PC-9 (cell line): ENCODE data around the gene METTL15. TPM values are rescaled to one million over a fixed set of nuclear protein-coding genes. Genes with fewer than 3 reads are reported as not detected.
A peak's percentile ranks its signal among the peaks of the same experiment; 100 is the strongest.

Experiments used
- BruUV-seq: library from RNA; stranded (reverse); fragments of 400-500 nt; replicated peaks from 2 replicates; lab custom pipeline; 2021; lab: Mats Ljungman, UMichigan
- CTCF ChIA-PET: fragments of 300-600 bp; sonication (Branson Sonifier 250); formaldehyde crosslinking; loops from one replicate; lab custom pipeline; 2022; ENCODE audit warnings: antibody characterized with exemption; lab: Charles Lee
- POLR2A ChIA-PET: fragments of 300-600 bp; sonication (Branson Sonifier 250); formaldehyde crosslinking; loops from one replicate; lab custom pipeline; 2022; ENCODE audit warnings: antibody characterized with exemption; ENCODE audit not compliant: unreplicated experiment; lab: Charles Lee
- DNase-seq, 2 experiments: peaks; one replicate each; pipeline versions ENCODE4 v3.0.0 to v3.0.0-alpha.2; 2015 to 2022; ENCODE audit warnings: mixed read lengths in 1 of 2
- H2AFZ ChIP-seq: fragments of 200-600 bp; sonication (generic); 2 replicates; pipeline ENCODE4 v1.8.1; 2017; ENCODE audit warnings: antibody characterized with exemption
- H3F3A ChIP-seq: fragments of 200-600 bp; sonication (generic); 2 replicates; pipeline ENCODE4 v1.8.1; 2017; ENCODE audit warnings: antibody characterized with exemption, mild to moderate bottlenecking, low read depth; ENCODE audit not compliant: insufficient read depth
- H3K27ac ChIP-seq: fragments of 200-600 bp; sonication (generic); 2 replicates; pipeline ENCODE4 v1.6.1; 2016; ENCODE audit warnings: mixed run types
- H3K27me3 ChIP-seq: fragments of 200-600 bp; sonication (generic); 2 replicates; pipeline ENCODE4 v1.6.1; 2016; ENCODE audit warnings: low read depth, mixed run types; ENCODE audit not compliant: insufficient read depth
- H3K36me3 ChIP-seq: fragments of 200-600 bp; sonication (generic); 2 replicates; pipeline ENCODE4 v1.6.1; 2016; ENCODE audit warnings: low read depth, mixed run types
- H3K4me1 ChIP-seq: fragments of 200-600 bp; sonication (generic); replicated peaks from 2 replicates; pipeline ENCODE4 v1.6.1; 2016; ENCODE audit warnings: mixed run types; ENCODE audit not compliant: insufficient read depth
- H3K4me2 ChIP-seq: fragments of 200-600 bp; sonication (generic); 2 replicates; pipeline ENCODE4 v1.6.1; 2017; ENCODE audit warnings: mixed run types
- H3K4me3 ChIP-seq: fragments of 200-600 bp; sonication (generic); 2 replicates; pipeline ENCODE4 v1.6.1; 2016; ENCODE audit warnings: mixed run types
- H3K79me2 ChIP-seq: fragments of 200-600 bp; sonication (generic); 2 replicates; pipeline ENCODE4 v1.6.1; 2017; ENCODE audit warnings: low read depth, mixed run types
- H3K9me2 ChIP-seq: fragments of 200-600 bp; sonication (generic); 2 replicates; pipeline ENCODE4 v1.8.1; 2017; ENCODE audit warnings: mild to moderate bottlenecking; ENCODE audit not compliant: insufficient read depth
- H3K9me3 ChIP-seq: fragments of 200-600 bp; sonication (generic); 2 replicates; pipeline ENCODE4 v1.8.1; 2016; ENCODE audit warnings: low read depth; ENCODE audit not compliant: insufficient read depth
- H4K20me1 ChIP-seq: fragments of 200-600 bp; sonication (generic); 2 replicates; pipeline ENCODE4 v1.8.1; 2017; ENCODE audit not compliant: insufficient read depth
- CTCF ChIP-seq: fragments of 200-600 bp; sonication (generic); conservative IDR thresholded peaks from 2 replicates; pipeline ENCODE4 v1.6.1; 2017; ENCODE audit warnings: mixed run types, antibody characterized with exemption, mild to moderate bottlenecking, moderate library complexity
- EZH2 ChIP-seq: fragments of 200-600 bp; sonication (generic); IDR thresholded peaks from 2 replicates; pipeline ENCODE4 v1.8.0; 2017; ENCODE audit warnings: antibody characterized with exemption, low read depth
- intact Hi-C: fragments of 100-400 bp; cut with micrococcal nuclease; formaldehyde crosslinking; loops from one replicate; pipeline ENCODE4 v1.10.0; 2022; ENCODE audit not compliant: unreplicated experiment
- total RNA-seq: library from RNA; stranded (reverse); gene quantifications from 2 replicates; pipeline ENCODE4 v1.2.3, GENCODE V29; 2021

The METTL15 gene
- total RNA-seq, 1 experiment from 2014 or later: 19.9 TPM

DNA sequence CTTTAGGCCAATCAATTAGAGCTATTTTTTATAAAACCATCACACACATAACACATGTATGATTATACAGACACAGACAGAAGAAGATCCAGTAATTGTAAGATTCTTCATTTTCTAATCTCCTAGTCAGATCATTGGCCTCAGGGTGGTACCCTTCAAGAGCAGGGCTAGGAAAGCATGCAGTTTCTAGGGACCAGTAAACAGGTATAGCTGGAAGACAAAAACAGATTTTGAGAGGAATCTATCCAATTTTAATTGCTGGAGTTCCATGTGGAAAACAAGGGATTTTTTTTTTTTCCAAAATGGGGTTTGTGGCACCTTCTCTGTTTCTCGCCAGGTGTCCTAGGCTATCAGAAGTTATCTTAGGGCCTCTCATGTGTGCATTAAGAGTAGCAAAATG, 29.6 kb downstream of the METTL15 start:
- POLR2A ChIA-PET: no interaction called here
- CTCF ChIA-PET: no interaction called here

DNA sequence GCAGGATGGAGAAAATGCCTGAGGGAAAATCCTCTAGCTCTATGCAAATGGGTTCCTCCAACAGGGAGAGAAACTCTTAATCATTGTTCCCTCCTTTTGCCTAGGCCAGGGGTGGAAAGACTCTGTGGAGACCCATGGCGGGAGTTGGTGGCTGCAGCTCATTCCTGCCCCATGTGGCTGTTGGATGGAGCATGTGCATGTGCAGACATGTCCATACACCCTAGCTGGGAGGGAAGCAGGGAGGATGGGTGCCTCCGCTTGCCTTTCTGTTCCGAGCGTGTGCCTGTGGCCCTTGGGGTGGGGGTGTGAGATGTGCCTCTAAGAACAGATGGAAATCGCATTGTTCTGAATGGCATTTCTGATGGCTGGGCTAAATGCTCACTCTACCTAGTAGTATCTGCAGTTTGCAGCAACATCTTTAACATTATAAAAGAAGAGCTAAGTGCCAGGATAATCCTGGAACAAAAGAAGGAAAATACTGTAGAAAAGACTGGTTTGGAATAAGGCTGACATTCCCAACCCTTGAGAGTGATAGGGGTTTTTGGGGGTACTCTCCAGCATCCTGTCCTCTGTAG, 31.7 kb downstream of the METTL15 start:
- peaks cover 4% of the 10 kb centered on the region; the same call in 1 of the 2 replicates for H3K36me3 ChIP-seq
- BruUV-seq: no TSS peak
- ChIA-PET CTCF (no interaction called here), POLR2A (no interaction called here)
- H3K4me3 ChIP-seq: no peak overlapping the region
- no peak overlapping the region for H2AFZ ChIP-seq
- DNase-seq: no peak
- no peak overlapping the region for H3K27ac ChIP-seq
- H3K27me3 ChIP-seq: no peaks in the 10 kb centered on the region
- no peaks in the 10 kb centered on the region for H3K9me2 ChIP-seq
- H3F3A ChIP-seq: no peaks in the 10 kb centered on the region
- H3K79me2 ChIP-seq: no peaks in the 10 kb centered on the region
- no peaks in the 10 kb centered on the region for H4K20me1 ChIP-seq
- H3K4me2 ChIP-seq: no peak overlapping the region
- peaks cover 43% of the 10 kb centered on the region for H3K9me3 ChIP-seq
- intact Hi-C loops: no loop called here
- TF ChIP-seq CTCF (no peak), EZH2 (no peak)
- H3K4me1 ChIP-seq: peaks cover 7% of the 10 kb centered on the region; the same call in 1 of the 2 replicates

More for the DNA sequence above, 29.6 kb downstream of the METTL15 start:
- BruUV-seq: no TSS peak
- no peaks in the 10 kb centered on the region for H4K20me1 ChIP-seq
- no peak overlapping the region for H3K4me3 ChIP-seq
- intact Hi-C loops: no loop called here
- H3K9me2 ChIP-seq: no peaks in the 10 kb centered on the region
- H3K36me3 ChIP-seq: peaks cover 4% of the 10 kb centered on the region; the same call in 1 of the 2 replicates
- no peak overlapping the region for H3K27ac ChIP-seq
- H3K4me1 ChIP-seq: peaks cover 7% of the 10 kb centered on the region; the same call in 1 of the 2 replicates
- no peak for DNase-seq
- H3K79me2 ChIP-seq: no peaks in the 10 kb centered on the region
- no peaks in the 10 kb centered on the region for H3K27me3 ChIP-seq
- TF ChIP-seq EZH2 (no peak), CTCF (no peak)
- H3K4me2 ChIP-seq: no peak overlapping the region
- H3F3A ChIP-seq: no peaks in the 10 kb centered on the region
- H2AFZ ChIP-seq: no peak overlapping the region
- H3K9me3 ChIP-seq: peaks cover 43% of the 10 kb centered on the region

GRCh38 chr11:28140689-28141455, 32.7 kb downstream of the METTL15 start:
- BruUV-seq: no TSS peak
- TF ChIP-seq CTCF (no peak), EZH2 (no peak)
- peak in 1 of 2 experiments; percentile 71 for DNase-seq
- Histone ChIP-seq H3K4me1 (peaks cover 13% of the 10 kb centered on the region; the same call in 1 of the 2 replicates), H3F3A (no peaks in the 10 kb centered on the region), H3K4me2 (peak overlapping the region; percentile 11; the same call in 1 of the 2 replicates), H2AFZ (no peak overlapping the region), H3K9me2 (no peaks in the 10 kb centered on the region), H3K4me3 (peak overlapping the region; percentile 10; the same call in 1 of the 2 replicates), H3K36me3 (peaks cover 4% of the 10 kb centered on the region; the same call in 1 of the 2 replicates), H4K20me1 (no peaks in the 10 kb centered on the region), H3K27me3 (no peaks in the 10 kb centered on the region), H3K27ac (peak overlapping the region; percentile 30; the same call in 1 of the 2 replicates), H3K79me2 (no peaks in the 10 kb centered on the region), H3K9me3 (peaks cover 43% of the 10 kb centered on the region)
- ChIA-PET CTCF (no interaction called here), POLR2A (no interaction called here)
- intact Hi-C loops: no loop called here
